ENCODE measurements around the gene SDK1. TPM values are rescaled to one million over a fixed set of nuclear protein-coding genes. Genes with fewer than 3 reads are reported as not detected.

SDK1 gene
- total and polyA plus RNA-seq, 12 donors = 1.0 to 5.3 (median 3.2) TPM

DNA sequence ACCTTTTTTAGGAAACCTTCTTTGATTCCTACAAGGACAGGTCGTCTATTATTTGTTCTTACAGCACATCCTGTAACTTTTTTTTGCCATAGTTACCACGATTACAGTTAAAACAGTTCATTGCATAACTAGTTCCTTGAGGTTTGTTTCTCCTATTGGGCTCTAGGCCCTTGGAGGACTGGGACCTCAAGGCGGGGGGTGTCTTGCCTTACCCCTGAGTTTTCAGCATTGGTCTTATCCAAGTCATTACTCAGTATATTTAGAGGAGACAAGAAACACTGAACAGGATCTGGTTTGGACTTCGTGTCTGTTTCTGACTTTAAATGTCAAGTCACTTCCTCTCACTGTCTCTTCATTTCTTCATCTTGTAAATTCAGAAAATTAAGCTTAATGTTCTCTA is 369.8 kb downstream of the SDK1 start:
- no peaks in the 10 kb centered on the region for H3K4me1 ChIP-seq
- ATAC-seq (peak in 1 of 8 donors; percentile 22), DNase-seq (no peak)
- no peak overlapping the region for H3K27ac ChIP-seq
- intact Hi-C loops (cut with DNase I) = no loop called here
- no peak overlapping the region for H3K4me3 ChIP-seq
- no peaks in the 10 kb centered on the region for H3K27me3 ChIP-seq
- no peaks in the 10 kb centered on the region for H3K36me3 ChIP-seq
- TF ChIP-seq, protein P1, sequence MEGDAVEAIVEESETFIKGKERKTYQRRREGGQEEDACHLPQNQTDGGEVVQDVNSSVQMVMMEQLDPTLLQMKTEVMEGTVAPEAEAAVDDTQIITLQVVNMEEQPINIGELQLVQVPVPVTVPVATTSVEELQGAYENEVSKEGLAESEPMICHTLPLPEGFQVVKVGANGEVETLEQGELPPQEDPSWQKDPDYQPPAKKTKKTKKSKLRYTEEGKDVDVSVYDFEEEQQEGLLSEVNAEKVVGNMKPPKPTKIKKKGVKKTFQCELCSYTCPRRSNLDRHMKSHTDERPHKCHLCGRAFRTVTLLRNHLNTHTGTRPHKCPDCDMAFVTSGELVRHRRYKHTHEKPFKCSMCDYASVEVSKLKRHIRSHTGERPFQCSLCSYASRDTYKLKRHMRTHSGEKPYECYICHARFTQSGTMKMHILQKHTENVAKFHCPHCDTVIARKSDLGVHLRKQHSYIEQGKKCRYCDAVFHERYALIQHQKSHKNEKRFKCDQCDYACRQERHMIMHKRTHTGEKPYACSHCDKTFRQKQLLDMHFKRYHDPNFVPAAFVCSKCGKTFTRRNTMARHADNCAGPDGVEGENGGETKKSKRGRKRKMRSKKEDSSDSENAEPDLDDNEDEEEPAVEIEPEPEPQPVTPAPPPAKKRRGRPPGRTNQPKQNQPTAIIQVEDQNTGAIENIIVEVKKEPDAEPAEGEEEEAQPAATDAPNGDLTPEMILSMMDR (IDR thresholded peaks at IDR 0.05) = no peak
- 56 to 65% methylated on average over 4 of the region's 4 CpGs for WGBS, 2 donors
- H3K9me3 ChIP-seq = no peaks in the 10 kb centered on the region

DNA sequence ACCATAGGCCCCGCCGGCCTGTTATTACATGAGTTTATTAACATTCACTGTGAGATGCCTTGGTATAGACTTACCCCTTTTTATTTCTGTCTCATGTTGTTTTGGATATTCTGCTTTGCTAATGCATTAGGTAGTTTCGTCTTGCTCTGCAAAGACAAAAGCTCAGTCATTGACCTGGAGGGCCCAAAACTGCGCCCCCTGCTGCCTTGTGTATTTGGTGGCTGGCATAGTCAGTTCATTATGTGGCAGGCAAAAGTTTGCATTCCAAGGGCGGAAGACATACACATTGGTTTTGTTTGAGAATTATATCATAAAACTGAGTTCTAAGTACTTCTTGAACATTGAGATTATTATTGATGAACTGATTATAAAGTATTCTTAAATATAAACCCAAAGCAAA is 372.5 kb downstream of the SDK1 start:
- intact Hi-C loops (cut with DNase I) = no loop called here

DNA sequence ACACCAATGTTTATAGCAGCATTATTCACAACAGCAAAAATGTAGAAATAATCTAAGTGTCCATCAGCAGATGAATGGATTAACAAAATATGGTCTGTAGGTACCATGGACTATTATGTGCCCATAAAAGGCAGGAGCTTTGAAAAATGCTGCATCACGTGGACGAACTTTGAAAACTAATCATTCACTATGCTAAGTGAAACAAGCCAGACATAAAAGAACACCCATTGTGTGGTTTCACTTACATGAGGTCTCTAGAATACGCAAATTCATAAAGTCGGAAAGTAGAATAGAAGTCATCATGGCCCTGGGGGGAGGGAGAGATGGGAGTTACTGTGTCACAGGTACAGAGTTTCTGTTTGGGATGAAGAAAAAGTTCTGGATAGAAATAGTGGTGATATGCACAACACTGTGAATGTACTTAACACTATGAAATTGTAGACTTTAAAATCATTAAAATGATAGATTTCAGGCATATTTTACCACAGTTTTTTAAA is 377.3 kb downstream of the SDK1 start:
- intact Hi-C loops (cut with DNase I) = no loop called here
- Histone ChIP-seq H3K27ac (no peak overlapping the region), H3K9me3 (peaks cover 0 to 4% (median 0%) of the 10 kb centered on the region in 11 donors), H3K27me3 (no peaks in the 10 kb centered on the region), H3K4me1 (no peaks in the 10 kb centered on the region), H3K36me3 (no peaks in the 10 kb centered on the region), H3K4me3 (no peak overlapping the region)
- ATAC-seq = no peak
- TF ChIP-seq, protein P1 (IDR thresholded peaks at IDR 0.05) = no peak
- DNase-seq = no peak
- WGBS, 2 donors = 91 to 94% methylated on average over 4 of the region's 4 CpGs

More for the DNA sequence above, 372.5 kb downstream of the SDK1 start:
- Histone ChIP-seq H3K4me3 (no peak overlapping the region), H3K9me3 (peaks cover 0 to 4% (median 0%) of the 10 kb centered on the region in 11 donors), H3K36me3 (no peaks in the 10 kb centered on the region), H3K27ac (no peak overlapping the region), H3K4me1 (no peaks in the 10 kb centered on the region), H3K27me3 (no peaks in the 10 kb centered on the region)
- TF ChIP-seq, protein P1 (IDR thresholded peaks at IDR 0.05) = peak in 8 of 9 donors; percentile 9 to 50 (median 30)
- DNase-seq (peak in 1 of 2 donors; percentile 14), ATAC-seq (no peak)
- 67 to 71% methylated on average over 5 of the region's 5 CpGs for WGBS, 2 donors

DNA sequence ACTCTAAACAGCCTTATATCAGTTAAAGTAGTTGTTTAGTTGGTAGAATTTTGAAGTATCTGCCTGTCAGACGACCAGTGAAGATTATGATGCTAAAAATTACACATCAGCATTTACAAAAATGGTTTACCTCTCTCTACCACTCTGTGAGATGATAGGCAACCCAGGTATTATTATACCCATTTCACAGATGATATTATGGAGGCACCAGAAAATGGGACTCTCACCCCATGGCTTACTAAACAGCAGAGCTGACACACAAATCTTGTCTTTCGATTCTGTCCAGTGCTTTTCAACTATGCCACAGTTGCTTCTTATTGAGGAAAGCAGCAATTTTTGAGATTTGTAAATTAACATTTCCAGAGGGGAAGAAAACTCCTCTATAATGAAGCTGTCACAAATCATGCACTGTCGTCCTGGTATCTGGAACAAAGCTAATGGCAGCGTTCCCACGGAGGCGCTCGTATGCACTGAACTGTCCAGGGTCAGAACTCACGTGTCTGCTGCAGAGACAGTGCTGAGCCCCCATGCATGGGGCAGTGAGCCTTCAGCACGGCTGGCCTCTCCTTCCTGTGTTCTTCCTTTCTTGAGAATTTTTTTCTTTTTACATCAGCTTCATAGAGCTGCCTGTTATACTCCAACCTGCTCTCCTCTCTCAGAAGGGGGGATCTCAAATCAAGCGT is 381.1 kb downstream of the SDK1 start:
- Histone ChIP-seq H3K27me3 (no peaks in the 10 kb centered on the region), H3K36me3 (no peaks in the 10 kb centered on the region), H3K4me3 (no peak overlapping the region), H3K4me1 (no peaks in the 10 kb centered on the region), H3K27ac (no peak overlapping the region), H3K9me3 (peaks cover 0 to 4% (median 0%) of the 10 kb centered on the region in 11 donors)
- DNase-seq (no peak), ATAC-seq (peak in 1 of 8 donors; percentile 55)
- TF ChIP-seq, protein P1 (IDR thresholded peaks at IDR 0.05) = no peak
- intact Hi-C loops (cut with DNase I) = no loop called here
- WGBS, 2 donors = 31 to 32% methylated on average over 10 of the region's 10 CpGs

Measured in heart right ventricle (tissue), 16 donors.